Placental epithelial cell (primary cell): ENCODE measurements around the gene SCYGR4. TPM values are rescaled to one million over a fixed set of nuclear protein-coding genes. Genes with fewer than 3 reads are reported as not detected.

Experiments
- total RNA-seq: library from RNA; depleted of rRNA; stranded (reverse); fragments of >200 nt; gene quantifications from 2 replicates; pipeline ENCODE4 v1.2.3, GENCODE V29; 2012

The SCYGR4 gene
- not detected in 2 replicates for total RNA-seq

GRCh38 chr2:227617316-227618230, at the start of gene SCYGR4:
TSS of gene SCYGR4 (plus strand) at chr2:227617498. CDS start at chr2:227617498, 0 bp downstream.

GRCh38 chr2:227598835-227599503, 18.3 kb upstream of the SCYGR4 start, which contains the start of gene SCYGR2:
TSS of gene SCYGR2 (plus strand) at chr2:227598893. CDS start at chr2:227598893, 0 bp downstream.

GRCh38 chr2:227614740-227615139, 2.6 kb upstream of the SCYGR4 start, which contains the start of gene SCYGR3:
TSS of gene SCYGR3 (minus strand) at chr2:227614840. CDS start at chr2:227614840, 0 bp downstream.

GRCh38 chr2:227666631-227667170, 49.4 kb downstream of the SCYGR4 start, which contains the start of gene SCYGR5:
TSS of gene SCYGR5 (plus strand) at chr2:227666804. CDS start at chr2:227666804, 0 bp downstream.

Other genes starting within 250 kb of the SCYGR4 start
- not detected in 2 replicates for gene TM4SF20, start 238.2 kb upstream of the SCYGR4 start, total RNA-seq
- not detected in 2 replicates for gene SCYGR1, start 229.5 kb upstream of the SCYGR4 start, total RNA-seq
- gene AGFG1, start 145.3 kb upstream of the SCYGR4 start, total RNA-seq = 25.1 and 94.8 TPM in 2 replicates
- gene SCYGR2, start 18.6 kb upstream of the SCYGR4 start, total RNA-seq = not detected in 2 replicates
- gene SCYGR3, start 2.7 kb upstream of the SCYGR4 start, total RNA-seq = not detected in 2 replicates
- gene SCYGR5, start 49.3 kb downstream of the SCYGR4 start, total RNA-seq = not detected in 2 replicates
- gene SLC19A3, start 100.5 kb downstream of the SCYGR4 start, total RNA-seq = 1.2 and 2.9 TPM in 2 replicates
- gene SCYGR6, start 107.3 kb downstream of the SCYGR4 start, total RNA-seq = not detected in 2 replicates
- gene SCYGR7, start 110.8 kb downstream of the SCYGR4 start, total RNA-seq = not detected in 2 replicates
- not detected in 2 replicates for gene SCYGR8, start 128.4 kb downstream of the SCYGR4 start, total RNA-seq
- 2.4 and 2.9 TPM in 2 replicates for gene CCL20, start 196.3 kb downstream of the SCYGR4 start, total RNA-seq